GM12878 (cell line): ENCODE data around the gene PLA2G2E. TPM values are rescaled to one million over a fixed set of nuclear protein-coding genes. Genes with fewer than 3 reads are reported as not detected.
A peak's percentile ranks its signal among the peaks of the same experiment; 100 is the strongest.

ENCODE experiments used
- BACH1 ChIP-seq: fragments of 450-650 bp; IDR thresholded peaks from 2 replicates; pipeline ENCODE4 v1.6.1; 2017; ENCODE audit warnings: mild to moderate bottlenecking, borderline replicate concordance
- BHLHE40 ChIP-seq, 2 experiments: fragments of 450-650 bp in 1 of 2; IDR thresholded peaks; 2 replicates each; pipeline ENCODE4 v1.6.1; 2011 to 2017; ENCODE audit warnings: low read depth in 2 of 2, borderline replicate concordance in 1 of 2, improper control_type of control experiment in 1 of 2, low read length in 1 of 2, mild to moderate bottlenecking in 1 of 2
- BMI1 ChIP-seq: fragments of 450-650 bp; IDR thresholded peaks from 2 replicates; pipeline ENCODE4 v1.6.1; 2016; ENCODE audit warnings: mild to moderate bottlenecking, moderate library complexity, borderline replicate concordance
- CREM ChIP-seq: IDR thresholded peaks from 2 replicates; pipeline ENCODE4 v1.6.1; 2014; ENCODE audit warnings: antibody characterized with exemption, low read depth
- E4F1 ChIP-seq: fragments of 450-650 bp; IDR thresholded peaks from 2 replicates; pipeline ENCODE4 v1.6.1; 2018; ENCODE audit warnings: borderline replicate concordance, mild to moderate bottlenecking; ENCODE audit not compliant: partially characterized antibody
- EP300 ChIP-seq, 2 experiments: fragments of 150-350 bp in 1 of 2; IDR thresholded peaks; 2 replicates each; pipeline ENCODE4 v1.6.1; 2011 to 2012; ENCODE audit warnings: low read depth in 2 of 2, low read length in 2 of 2, borderline replicate concordance in 1 of 2, improper control_type of control experiment in 1 of 2, inconsistent platforms in 1 of 2; ENCODE audit not compliant: control insufficient read depth in 1 of 2
- EZH2 ChIP-seq: IDR thresholded peaks from 2 replicates; pipeline ENCODE4 v1.6.1; 2012; ENCODE audit warnings: low read depth, mild to moderate bottlenecking, control low read depth, inconsistent platforms, low read length, borderline replicate concordance; ENCODE audit not compliant: control insufficient read depth
- FOXM1 ChIP-seq: IDR thresholded peaks from 2 replicates; pipeline ENCODE4 v1.6.1; 2012; ENCODE audit warnings: low read depth, mild to moderate bottlenecking, inconsistent platforms, low read length, moderate library complexity
- MEF2B ChIP-seq: fragments of 450-650 bp; IDR thresholded peaks from 2 replicates; pipeline ENCODE4 v1.6.1; 2018; ENCODE audit warnings: mild to moderate bottlenecking, moderate library complexity; ENCODE audit not compliant: partially characterized antibody, poor library complexity, severe bottlenecking
- NR2F1 ChIP-seq: fragments of 450-650 bp; conservative IDR thresholded peaks from 2 replicates; pipeline ENCODE4 v1.6.1; 2017; ENCODE audit warnings: mild to moderate bottlenecking
- POLR2AphosphoS2 ChIP-seq: IDR thresholded peaks from 2 replicates; pipeline ENCODE4 v1.6.1; 2011; ENCODE audit warnings: low read depth, mild to moderate bottlenecking, low read length, improper control_type of control experiment, moderate library complexity
- POLR2AphosphoS5 ChIP-seq: IDR thresholded peaks from 2 replicates; pipeline ENCODE4 v1.6.1; 2011; ENCODE audit warnings: mild to moderate bottlenecking, low read length, inconsistent platforms
- RAD51 ChIP-seq: fragments of 450-650 bp; IDR thresholded peaks from 2 replicates; pipeline ENCODE4 v1.6.1; 2016; ENCODE audit warnings: moderate library complexity, mild to moderate bottlenecking, inconsistent platforms
- RUNX3 ChIP-seq: IDR thresholded peaks from 2 replicates; pipeline ENCODE4 v1.6.1; 2012; ENCODE audit warnings: low read length, inconsistent platforms
- SMC3 ChIP-seq: IDR thresholded peaks from 2 replicates; pipeline ENCODE4 v1.6.1; 2011; ENCODE audit warnings: low read length, improper control_type of control experiment, borderline replicate concordance
- YBX1 ChIP-seq: fragments of 450-650 bp; IDR thresholded peaks from 2 replicates; pipeline ENCODE4 v1.6.1; 2016; ENCODE audit warnings: antibody characterized with exemption
- polyA plus RNA-seq, 11 experiments: library from polyadenylated mRNA; depleted of rRNA in 4 of 11; unstranded in 6 of 11; stranded (reverse) in 5 of 11; fragments of >200 nt; fragmentation: Nextera tagmentation in 4 of 11; fragmentation: Illumina TruSeq in 1 of 11; extraction: Ambion mirVana in 4 of 11; extraction: Trizol in 1 of 11; gene quantifications; 1 replicate in 1 of 11; 2 replicates in 10 of 11; pipeline versions ENCODE4 v1.2.1 to v1.2.3, GENCODE V29; 2011 to 2016; ENCODE audit warnings: inconsistent platforms in 2 of 11, missing spikeins in 2 of 11, low read depth in 1 of 11
- total RNA-seq, 4 experiments: library from RNA; depleted of rRNA in 3 of 4; stranded (reverse); fragments of >200 nt in 3 of 4; fragmentation: Illumina TruSeq in 1 of 4; extraction: Trizol in 1 of 4; gene quantifications; 2 replicates each; pipeline versions ENCODE4 v1.2.1 to v1.2.3, GENCODE V29; 2013 to 2021
- TF ChIP-seq, protein P1 (sequence below): fragments of 450-650 bp; IDR thresholded peaks from 2 replicates; pipeline ENCODE4 v1.6.1; 2017; ENCODE audit warnings: mild to moderate bottlenecking, moderate library complexity
- TF ChIP-seq, protein P2 (sequence below): fragments of 150-350 bp; IDR thresholded peaks from 2 replicates; pipeline ENCODE4 v1.6.1; 2014; ENCODE audit warnings: mild to moderate bottlenecking, low read depth, low read length
- TF ChIP-seq, protein P3 (sequence below): IDR thresholded peaks from 2 replicates; pipeline ENCODE4 v1.6.1; 2012; ENCODE audit warnings: low read depth, low read length, improper control_type of control experiment

Gene PLA2G2E
- total and polyA plus RNA-seq, 10 of the 15 experiments (the other 5 are each of a cell fraction or from before 2014, with no cell fraction given), result not detected

DNA sequence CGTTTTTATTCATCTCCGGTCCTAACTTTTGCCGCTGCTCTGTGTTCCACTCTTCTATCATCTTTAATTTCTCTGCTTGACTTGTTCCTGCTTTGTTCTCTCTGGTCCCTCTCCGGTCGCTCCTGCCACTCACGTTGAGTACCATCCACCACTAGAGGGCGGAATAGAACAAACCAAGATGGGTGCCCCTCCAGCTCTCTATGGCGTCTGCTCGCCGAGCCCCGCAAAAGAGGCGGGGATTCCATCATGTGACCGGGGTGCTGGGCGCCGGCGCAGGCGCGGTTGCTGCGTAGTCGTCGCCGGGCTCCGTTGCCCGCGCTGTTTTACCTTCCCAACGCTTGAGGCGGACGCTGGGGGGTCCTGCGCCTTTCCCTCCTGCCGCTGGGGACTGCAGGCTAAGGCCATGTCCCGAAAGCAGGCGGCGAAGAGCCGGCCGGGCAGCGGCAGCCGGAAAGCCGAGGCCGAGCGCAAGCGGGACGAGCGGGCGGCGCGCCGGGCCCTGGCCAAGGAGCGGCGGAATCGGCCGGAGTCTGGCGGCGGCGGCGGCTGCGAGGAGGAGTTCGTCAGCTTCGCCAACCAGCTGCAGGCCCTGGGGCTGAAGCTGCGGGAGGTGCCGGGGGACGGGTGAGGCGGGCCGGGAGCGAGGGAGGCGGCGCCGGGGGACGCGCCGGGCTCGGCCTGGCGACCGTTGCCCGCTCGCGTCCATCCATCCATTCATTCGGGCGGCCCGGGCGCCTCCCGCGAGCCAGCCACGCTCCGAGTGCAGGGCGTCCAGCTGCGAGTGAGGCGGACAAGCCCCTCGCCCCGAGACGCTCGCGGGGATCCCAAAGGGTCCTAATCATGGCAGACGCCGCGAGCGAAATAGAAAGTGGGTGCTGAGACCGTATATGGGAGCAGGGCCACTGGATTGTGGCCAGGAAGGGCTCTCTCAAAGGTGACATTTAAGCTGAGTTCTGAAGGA, 41.0 kb downstream of the PLA2G2E start, which contains the start of gene OTUD3 (continued):
- TF ChIP-seq, protein P1, sequence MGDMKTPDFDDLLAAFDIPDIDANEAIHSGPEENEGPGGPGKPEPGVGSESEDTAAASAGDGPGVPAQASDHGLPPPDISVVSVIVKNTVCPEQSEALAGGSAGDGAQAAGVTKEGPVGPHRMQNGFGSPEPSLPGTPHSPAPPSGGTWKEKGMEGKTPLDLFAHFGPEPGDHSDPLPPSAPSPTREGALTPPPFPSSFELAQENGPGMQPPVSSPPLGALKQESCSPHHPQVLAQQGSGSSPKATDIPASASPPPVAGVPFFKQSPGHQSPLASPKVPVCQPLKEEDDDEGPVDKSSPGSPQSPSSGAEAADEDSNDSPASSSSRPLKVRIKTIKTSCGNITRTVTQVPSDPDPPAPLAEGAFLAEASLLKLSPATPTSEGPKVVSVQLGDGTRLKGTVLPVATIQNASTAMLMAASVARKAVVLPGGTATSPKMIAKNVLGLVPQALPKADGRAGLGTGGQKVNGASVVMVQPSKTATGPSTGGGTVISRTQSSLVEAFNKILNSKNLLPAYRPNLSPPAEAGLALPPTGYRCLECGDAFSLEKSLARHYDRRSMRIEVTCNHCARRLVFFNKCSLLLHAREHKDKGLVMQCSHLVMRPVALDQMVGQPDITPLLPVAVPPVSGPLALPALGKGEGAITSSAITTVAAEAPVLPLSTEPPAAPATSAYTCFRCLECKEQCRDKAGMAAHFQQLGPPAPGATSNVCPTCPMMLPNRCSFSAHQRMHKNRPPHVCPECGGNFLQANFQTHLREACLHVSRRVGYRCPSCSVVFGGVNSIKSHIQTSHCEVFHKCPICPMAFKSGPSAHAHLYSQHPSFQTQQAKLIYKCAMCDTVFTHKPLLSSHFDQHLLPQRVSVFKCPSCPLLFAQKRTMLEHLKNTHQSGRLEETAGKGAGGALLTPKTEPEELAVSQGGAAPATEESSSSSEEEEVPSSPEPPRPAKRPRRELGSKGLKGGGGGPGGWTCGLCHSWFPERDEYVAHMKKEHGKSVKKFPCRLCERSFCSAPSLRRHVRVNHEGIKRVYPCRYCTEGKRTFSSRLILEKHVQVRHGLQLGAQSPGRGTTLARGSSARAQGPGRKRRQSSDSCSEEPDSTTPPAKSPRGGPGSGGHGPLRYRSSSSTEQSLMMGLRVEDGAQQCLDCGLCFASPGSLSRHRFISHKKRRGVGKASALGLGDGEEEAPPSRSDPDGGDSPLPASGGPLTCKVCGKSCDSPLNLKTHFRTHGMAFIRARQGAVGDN, result peak; percentile 72
- TF ChIP-seq BHLHE40 (IDR thresholded peaks at IDR 0.05; ENCODE audit: borderline replicate concordance in 1 of 2, low read depth in 2 of 2, low read length in 1 of 2), result peak in 1 of 2 experiments; percentile 54; a peak in 2 of 4 replicates
- no peak for TF ChIP-seq E4F1
- TF ChIP-seq, protein P2, sequence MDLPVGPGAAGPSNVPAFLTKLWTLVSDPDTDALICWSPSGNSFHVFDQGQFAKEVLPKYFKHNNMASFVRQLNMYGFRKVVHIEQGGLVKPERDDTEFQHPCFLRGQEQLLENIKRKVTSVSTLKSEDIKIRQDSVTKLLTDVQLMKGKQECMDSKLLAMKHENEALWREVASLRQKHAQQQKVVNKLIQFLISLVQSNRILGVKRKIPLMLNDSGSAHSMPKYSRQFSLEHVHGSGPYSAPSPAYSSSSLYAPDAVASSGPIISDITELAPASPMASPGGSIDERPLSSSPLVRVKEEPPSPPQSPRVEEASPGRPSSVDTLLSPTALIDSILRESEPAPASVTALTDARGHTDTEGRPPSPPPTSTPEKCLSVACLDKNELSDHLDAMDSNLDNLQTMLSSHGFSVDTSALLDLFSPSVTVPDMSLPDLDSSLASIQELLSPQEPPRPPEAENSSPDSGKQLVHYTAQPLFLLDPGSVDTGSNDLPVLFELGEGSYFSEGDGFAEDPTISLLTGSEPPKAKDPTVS, result no peak
- no peak for TF ChIP-seq MEF2B
- TF ChIP-seq, protein P3, sequence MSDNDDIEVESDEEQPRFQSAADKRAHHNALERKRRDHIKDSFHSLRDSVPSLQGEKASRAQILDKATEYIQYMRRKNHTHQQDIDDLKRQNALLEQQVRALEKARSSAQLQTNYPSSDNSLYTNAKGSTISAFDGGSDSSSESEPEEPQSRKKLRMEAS, result peak; percentile 77
- TF ChIP-seq CREM, result peak; percentile 63
- peak; percentile 49 for TF ChIP-seq NR2F1
- TF ChIP-seq POLR2AphosphoS2, result 0 out of 2 replicates have a peak, but pooled peaks have one; percentile 33
- TF ChIP-seq EP300 (IDR thresholded peaks at IDR 0.05; ENCODE audit: borderline replicate concordance in 1 of 2, control insufficient read depth in 1 of 2, low read depth in 2 of 2, low read length in 2 of 2), result no peak
- 0 out of 2 replicates have a peak, but pooled peaks have one; percentile 32 for TF ChIP-seq BACH1
- no peak for TF ChIP-seq FOXM1
- TF ChIP-seq RUNX3, result peak; percentile 34; the same call in 1 of the 2 replicates
- TF ChIP-seq POLR2AphosphoS5, result peak; percentile 65; the same call in 1 of the 2 replicates
- no peak for TF ChIP-seq YBX1
- TF ChIP-seq SMC3, result peak; percentile 37; the same call in 1 of the 2 replicates
- peak; percentile 92 for TF ChIP-seq RAD51
- no peak for TF ChIP-seq EZH2
- TF ChIP-seq BMI1, result no peak
